NCI-H748 treated with DMSO at 0.1 percent for 48 hours (cell line): ENCODE results near the gene BRPF3.

ENCODE experiments used
- DNase-seq: peaks from one replicate; lab custom pipeline; 2025; lab: John Stamatoyannopoulos, UW

Gene BRPF3

DNA sequence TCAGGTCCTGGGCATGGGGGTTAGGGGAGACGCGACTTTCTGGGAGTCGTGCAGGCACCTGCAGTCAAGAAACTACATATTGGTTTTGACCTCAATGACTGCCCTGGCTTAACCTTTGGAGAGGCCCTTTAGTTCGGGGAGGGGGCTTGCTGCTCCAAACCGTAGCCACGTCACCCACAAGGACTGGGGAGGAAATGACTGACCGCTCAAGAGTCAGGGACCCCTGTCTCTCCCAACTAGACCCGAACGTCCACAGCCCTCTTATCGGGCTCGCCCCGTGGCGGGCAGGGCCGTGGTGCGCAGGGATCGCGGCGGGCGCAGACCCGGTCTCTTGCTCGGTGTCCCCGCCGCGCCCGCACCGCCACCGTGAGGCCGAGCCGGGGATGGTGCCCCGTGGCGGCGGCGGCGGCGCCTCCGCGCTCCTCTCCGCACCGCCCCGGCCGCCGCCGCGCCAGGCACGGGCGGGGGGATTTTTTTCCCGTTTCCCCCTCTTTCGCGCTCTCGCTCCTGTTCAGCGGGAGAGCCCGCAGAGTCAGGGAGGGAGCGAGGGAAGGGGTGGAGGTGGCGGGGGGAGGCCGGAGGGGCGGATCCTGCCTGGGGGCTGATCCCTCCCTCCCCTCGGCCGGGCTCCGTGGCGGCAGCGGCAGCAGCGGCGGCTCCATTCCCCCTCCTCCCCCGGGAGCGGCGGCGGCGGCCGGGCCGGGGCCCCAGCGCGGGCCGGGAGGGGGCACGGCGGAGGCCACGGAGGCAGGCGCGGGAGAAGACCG is at the start of gene BRPF3:
Gene BRPF3 (plus strand): TSS at position 632 of the 767 bp plus-strand sequence. CDS start 3,579 bp downstream, outside the sequence.
- peak; percentile 69 for DNase-seq

DNA sequence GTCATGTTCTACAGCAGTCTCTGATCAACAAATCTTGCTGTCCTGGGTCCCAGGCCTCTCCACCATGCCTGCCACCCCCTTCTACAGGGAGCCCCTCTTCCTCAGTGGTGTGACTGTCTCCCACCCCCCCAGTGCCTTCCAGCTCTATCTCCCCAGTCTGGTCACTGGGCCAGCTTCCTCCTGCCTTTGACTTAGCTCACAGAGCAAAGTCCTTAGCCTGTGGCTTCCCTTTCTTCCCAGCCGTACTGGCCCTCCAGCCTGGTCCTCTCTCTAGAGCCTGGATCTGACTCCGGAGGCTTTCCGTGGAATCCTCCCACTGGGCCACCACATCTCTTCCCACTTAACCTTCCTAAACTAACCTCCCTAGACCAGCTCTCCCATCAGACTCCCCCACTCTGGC is 49.2 kb upstream of the BRPF3 start:
- DNase-seq, result no peak

DNA sequence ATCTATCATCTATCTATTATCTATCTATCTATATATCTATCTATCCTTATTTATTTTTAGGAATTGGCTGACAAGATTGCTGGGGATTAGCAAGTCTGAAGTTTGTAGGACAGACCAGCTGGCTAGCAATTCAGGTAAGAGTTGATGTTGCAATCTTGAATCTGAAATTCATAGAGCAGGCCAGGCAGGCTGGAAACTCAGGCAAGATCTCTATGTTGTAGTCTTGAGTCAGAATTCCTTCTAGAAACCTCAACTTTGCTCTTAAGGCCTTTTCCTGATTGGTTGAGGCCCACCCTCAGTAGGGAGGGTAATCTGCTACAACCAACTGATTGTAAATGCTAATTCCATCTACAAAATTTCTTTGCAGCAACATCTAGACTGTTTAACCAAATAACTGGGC is 47.1 kb upstream of the BRPF3 start:
- no peak for DNase-seq

DNA sequence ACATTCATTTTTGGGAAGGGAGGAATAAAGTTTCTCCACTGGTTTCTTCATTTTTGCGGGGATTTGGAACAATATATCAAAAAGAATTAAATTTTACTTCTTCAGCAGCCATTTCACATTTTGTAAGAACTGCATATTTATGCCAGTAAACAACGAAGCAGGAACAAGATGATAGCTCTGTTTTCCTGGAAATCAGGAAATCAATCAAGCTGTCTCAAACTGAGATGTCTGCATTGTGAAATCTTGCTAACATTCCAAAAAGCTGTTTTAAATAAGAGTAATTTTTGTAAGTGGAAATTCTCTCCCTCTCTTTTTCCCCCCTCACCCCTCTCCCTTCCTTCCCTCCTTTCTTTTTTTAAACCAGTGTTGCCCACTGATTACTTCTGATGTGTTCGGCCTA is 46.3 kb upstream of the BRPF3 start:
- DNase-seq, result no peak

DNA sequence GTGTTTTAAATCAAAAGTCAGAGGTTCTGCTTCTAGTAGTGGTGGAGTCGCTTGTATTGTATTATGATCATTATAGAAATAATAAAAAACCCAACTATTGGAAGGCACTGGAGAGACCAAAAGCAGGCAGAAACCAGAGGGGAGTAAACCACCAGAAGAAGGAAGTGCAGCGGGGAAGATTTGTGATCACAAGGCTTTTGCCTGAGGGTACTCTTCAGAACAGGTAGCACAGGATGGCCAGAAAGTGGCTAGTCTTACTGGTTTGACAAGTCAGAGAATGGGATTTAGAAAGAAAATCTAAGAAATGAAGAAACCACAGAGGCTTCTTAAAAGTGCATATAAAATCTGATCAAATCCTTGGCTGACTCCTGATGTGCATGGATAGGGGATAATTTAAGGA is 42.3 kb upstream of the BRPF3 start:
- no peak for DNase-seq

DNA sequence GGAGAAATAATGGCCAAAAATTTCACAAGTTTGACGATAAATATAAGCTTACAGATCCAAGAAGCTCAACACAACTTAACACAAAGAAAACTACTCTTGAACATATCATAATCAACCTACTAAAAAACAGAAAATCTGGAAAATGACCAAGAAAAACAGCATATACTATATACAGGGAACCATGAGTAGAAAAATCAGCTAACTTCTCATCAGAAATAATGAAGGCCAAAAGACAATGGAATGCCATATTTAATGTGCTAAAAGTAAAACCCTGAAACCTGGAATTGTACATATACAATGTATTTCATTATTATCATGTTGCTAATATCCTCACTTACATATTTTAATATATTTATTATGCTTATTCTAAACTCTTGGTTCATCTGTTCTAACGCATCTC is 40.9 kb upstream of the BRPF3 start:
- DNase-seq, result no peak

DNA sequence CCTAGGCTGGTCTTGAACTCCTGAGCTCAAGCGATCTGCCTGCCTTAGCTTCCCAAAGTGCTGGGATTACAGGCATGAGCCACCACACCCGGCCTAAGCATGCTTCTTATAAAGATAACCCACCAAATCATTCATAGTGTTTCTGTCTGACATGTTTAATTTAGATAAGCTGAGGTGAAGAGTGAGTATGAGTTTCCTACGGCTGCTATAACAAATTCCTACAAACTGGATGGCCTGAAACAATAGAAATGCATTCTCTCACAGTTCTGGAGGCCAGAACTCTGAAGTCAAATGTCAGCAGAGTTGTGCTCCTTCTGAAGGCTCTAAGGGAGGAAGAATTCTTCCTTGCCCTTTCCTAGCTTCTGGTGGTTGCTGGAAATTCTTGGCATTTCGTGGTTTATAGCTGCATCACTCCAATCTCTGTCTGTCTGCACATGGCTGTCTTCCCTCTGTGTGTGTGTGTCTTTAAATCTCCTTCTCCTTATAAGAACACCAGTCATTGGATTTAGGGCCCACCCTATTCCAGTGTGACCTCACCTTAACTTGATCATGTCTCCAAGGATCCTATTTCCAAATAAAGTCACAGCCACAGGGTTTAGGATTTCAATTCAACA is 36.3 kb upstream of the BRPF3 start:
- DNase-seq, result no peak

DNA sequence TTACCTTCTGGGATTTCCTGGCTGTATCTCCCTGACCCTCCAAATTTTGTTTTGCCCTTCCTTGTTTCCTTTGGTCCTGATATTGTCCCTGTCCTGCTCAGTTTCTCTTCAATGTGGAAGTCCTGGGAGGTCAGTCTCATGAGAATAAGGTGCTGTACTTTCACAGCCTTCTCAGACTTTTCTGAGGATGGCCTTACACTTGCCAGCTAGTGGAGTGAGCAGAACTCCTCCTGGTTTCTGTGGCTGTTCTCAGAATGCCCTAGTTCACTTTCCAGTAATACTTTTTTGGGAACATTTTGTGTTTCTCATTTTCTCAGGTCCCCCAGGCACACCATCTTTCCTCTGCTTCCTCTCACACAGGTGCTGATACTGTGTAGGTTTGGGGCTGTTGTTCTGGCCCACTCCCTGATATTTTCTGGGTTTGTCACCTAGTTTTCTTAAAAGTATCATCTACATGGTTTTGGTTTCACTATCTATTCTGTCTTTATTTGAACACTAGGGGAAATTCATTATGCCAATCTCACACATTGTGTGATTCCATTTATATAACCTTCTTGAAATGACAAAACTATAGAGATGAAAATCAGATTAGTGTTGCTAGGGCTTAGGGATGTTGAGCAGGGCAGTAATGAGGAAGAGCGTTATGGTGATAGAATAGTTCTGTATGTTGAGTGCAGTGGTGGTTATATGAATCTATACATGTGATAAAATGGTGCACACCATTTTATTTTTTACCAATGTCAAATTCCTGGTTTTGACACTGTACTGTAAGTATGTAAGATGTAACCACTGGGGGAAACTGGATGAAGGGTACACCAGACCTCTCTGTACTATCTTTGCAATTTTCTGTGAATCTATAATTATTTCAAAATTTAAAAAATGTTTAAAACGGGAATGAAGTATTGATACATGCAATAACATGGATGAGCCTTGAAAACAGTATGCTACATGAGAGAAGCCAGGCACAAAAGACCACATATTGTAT is 27.2 kb upstream of the BRPF3 start:
- DNase-seq, result no peak

DNA sequence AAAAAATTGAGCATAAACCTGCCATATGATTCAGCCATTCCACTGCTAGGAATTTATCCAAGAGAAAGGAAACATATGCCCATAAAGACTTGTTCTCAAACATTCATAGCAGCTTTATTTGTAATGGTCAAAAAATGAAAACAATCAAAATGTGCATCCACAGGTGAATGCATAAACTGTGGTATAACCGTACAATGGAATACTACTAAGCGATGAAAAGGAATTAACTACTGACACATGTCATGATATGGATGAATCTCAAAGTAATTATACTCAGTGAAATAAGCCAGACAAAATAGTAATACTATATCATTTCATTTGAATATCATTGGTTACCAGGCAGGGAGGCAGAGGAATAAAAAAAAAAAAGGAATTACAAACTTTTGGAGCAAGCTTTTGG is 25.8 kb upstream of the BRPF3 start:
- no peak for DNase-seq

DNA sequence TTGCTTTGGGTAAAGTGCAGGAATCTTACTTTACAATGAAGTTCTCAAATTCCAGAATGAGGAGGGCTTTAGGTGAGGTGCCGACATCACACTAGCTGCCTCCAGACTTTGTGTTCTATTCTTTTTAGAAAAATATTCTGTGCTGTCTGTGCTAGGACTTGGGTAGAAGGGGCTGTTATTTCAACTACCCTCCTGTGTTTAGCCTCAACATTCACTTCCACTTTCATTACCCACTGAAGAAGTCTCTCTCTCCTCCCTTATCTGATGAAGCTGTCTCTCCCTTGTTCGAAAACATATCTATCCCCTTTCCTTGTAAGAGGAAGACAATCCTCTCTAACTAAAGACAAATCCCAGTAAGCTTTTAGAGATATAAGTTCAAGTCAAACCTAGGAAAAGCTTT is 25.0 kb upstream of the BRPF3 start:
- DNase-seq, result no peak

DNA sequence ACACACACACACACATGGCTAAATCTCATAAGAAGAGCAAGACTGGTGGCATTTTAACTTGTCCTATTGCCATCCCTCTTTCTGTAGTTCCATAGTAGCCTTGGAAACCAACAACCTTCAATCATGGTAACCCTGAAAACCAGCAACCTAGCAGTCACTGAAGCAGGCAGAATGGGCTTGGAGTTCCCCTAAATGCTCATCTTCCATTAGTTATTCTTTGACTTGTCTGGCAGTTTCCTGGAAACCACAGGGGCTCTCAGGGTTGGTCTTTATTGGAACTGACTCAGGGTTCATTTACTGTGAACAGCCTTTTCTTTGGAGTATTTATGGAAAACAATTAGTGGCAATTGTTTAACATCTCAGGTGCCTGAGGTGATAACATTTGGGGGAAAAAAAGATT is 19.4 kb upstream of the BRPF3 start:
- DNase-seq, result no peak

DNA sequence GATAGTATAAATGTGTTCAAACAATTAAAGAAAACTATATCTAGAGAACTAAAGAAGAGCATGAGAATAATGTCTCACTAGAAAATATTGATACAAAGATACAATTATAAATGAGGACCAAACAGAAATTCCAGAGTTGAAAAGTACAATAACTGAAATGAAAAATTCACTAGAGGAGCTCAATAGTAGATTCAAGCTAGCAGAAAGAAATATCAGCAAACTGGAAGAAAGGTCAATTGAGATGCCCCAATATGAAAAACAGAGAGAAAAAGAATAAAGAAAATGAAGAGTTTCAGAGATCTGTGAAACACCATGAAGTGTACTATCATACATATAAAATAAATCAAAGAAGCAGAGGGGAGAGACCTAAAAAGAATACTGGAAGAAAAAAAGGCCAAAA is 18.0 kb upstream of the BRPF3 start:
- DNase-seq, result no peak

DNA sequence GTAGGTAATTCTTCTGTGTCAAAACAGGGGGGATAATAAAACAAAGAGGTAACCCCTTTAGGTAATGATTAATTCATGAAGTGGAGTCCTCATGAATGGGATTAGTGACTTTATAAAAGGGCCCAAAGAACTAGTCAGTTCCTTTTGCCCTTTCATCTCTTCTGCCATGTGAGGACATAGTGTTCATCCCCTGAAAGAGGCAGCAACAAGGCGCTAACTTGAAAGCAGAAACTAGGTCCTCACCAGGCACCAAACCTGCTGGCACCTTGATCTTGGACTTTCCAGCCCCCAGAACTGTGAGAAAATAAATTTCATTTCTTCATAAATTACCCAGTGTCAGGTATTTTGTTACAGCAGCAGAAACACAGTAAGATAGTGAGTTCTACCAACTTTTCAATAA is 16.4 kb upstream of the BRPF3 start:
- DNase-seq, result no peak

DNA sequence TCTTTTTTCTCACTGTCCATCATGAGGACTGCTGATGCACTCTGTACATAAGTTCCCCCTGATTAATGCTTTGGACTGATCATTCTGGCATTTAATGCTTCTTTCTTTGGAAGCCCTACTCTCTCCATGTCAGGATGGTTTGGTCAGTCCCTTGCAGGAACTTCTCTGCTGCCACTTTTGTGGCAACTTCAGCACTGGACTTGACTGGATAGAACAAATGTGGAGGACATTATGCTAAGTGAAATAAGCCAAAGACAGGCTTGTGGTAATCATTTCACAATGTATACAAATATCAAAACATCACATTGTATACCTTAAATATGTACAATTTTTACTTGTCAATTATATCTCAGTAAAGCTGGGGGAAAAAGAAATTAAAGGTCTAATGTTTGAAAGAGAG is 12.2 kb upstream of the BRPF3 start:
- DNase-seq, result no peak

DNA sequence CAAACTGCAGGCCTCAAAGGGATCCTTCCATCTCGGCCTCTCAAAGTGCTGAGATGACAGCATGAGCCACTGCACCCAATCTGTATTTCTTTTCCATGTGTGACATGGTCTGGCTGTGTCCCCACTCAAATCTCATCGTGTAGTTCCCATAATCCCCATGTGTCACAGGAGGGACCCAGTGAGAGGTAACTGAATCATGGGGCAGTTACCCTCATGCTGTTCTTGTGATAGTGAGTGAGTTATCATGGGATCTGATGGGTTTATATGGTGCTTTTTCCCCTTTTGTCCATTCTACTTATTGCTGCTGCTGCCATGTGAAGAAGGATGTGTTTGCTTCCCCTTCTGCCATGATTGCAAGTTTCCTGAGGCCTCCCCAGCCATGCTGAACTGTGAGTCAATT is 10.3 kb upstream of the BRPF3 start:
- no peak for DNase-seq

DNA sequence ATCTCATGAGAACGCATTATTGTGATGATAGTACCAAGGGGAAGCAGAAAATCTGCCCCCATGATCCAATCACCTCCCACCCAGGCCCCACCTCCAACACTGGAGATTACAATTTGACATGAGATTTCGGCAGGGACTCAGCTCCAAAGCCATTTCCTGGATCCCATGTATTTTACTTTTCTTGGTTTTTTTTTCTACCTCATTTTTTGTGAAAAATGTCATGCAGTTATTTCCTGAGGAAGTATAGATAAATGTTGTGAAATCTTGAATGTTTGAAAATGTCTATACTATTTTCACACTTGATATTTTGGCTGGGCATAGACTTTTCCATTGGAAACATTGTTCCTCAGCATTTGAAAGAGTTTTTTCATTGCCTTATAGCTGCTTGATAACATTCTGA is 9.1 kb upstream of the BRPF3 start:
- DNase-seq, result no peak

DNA sequence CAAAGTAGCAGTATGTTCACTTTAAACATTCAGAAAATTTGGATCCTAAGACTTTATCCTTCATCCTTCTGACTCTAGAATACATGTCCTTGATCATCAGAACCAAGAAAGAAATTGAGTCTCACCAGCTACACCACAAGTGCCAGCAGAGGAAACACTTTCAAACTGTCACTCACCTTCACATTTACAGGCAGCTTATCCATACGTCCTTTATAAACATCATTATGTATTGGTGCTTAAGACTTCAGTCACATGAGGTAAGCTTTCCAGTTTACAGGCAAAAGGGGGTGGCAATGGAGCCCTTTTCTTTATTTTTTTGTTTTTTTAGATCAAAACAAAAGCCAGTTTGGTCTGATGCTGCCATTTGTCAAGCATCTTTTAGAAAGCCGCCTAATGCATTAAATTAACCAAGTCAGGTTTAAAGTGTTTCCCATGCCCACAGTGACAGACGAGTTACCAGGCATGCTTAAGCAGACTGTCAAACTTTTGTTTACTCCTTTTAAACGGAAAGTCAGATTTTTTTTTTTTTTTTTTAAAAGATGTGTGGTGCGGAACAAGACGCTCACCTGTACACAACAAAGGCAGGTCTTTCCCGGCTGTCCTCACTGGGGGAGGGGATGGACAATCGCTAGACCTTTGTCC is 952 bp upstream of the BRPF3 start:
- DNase-seq, result peak; percentile 43

DNA sequence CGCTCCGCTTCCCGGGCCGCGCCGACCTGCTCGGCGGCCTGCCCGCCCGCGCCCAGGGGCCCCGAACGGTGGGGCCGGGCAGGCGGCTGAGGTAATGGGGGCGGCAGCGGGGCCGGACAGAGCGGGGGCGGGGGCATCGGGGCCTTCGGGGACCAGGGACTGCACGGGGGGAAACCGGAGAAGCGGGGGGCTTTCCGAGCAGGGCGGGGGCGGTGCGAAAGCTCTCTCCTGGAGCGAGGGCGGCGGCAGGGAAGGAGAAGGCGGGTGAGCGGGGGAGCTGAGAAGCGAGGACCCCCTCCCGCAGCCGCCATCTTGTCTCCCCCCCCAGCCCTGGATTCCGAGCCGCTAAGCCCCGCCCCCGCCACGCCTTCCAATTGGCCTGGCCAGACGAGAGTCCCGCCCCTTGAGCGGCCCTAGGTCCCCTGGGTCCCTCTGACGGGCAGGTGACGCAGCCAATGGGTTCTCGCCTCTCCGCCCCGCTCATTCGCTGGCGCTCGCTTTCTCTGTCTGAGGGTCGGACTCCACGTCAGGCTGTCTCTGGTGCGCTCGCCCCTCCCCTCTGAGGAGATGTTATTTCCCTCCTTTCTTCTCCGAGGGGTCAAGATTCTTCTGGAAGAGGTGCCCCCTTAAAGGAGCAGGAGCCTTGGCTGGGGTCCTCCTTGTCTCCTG is 470 bp downstream of the BRPF3 start:
- peak; percentile 98 for DNase-seq

DNA sequence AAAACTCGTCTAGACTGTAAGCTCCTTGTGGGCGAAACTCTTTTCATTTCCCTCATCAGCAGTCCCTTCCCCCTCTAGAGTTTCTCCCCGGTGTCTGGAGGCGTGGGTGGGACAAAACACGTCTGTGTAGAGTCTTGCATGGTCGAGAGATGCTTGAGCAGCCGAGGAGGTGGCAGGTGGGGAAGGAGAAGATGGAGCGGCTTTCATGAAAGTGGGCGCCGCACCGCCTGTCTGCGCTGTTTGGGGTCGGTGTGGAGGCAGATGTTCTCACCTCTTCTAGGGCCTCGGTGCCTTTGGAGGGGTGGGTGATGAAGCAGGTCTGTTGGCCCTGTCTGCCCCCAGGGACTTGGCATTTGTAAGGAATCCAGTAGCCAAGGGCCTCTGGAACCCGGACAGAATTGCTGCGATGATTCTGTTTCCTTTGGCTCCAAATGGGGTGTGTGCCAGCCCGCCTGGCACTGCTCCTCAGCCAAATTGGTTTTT is 1.2 kb downstream of the BRPF3 start:
- DNase-seq, result no peak

DNA sequence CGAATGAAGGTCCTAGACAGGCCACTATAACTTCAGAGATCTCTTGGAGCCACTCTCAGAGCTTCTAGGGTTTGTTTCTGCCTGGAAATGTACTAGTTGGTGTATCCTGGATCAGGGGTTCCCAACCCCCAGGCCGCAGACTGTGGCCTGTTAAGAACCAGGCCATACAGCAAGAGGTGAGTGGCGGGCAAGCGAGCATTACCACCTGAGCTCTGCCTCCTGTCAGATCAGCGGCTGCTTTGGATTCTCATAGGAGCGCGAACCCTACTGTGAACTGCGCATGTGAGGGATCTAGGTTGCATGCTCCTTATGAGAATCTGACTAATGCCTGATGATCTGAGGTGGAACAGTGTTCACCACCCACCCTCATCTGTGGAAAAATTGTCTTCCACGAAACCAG is 2.4 kb downstream of the BRPF3 start:
- no peak for DNase-seq

DNA sequence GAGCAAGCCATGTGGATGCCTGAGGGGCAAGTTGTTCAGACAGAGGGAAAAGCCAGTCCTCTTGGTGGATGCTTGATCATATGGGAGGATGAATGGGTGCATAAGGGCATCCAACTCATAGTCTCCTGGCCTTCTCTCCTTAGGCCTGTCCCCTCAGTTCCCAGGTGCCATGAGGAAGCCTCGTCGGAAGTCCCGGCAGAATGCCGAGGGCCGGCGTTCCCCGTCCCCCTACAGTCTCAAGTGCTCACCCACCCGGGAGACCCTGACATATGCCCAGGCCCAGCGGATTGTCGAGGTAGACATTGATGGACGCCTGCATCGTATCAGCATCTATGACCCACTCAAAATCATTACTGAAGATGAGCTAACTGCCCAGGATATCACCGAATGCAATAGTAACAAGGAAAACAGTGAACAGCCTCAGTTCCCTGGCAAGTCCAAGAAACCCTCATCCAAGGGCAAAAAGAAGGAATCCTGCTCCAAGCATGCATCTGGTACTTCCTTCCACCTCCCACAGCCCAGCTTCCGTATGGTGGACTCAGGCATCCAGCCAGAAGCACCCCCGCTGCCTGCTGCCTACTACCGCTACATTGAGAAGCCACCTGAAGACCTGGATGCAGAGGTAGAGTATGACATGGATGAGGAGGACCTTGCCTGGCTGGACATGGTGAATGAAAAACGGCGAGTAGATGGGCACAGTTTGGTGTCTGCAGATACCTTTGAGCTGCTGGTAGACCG is 3.8 kb downstream of the BRPF3 start:
- no peak for DNase-seq
